Keratinocyte (primary cell): ENCODE measurements around the gene NUDT3.

Source experiments
- CTCF ChIP-seq, 3 experiments: IDR thresholded peaks in 1 of 3; conservative IDR thresholded peaks in 1 of 3; optimal IDR thresholded peaks in 1 of 3; 2 replicates in 2 of 3; 3 replicates in 1 of 3; pipeline versions ENCODE3 to v1.5.1; 2011; ENCODE audit warnings: low read length in 3 of 3, mild to moderate bottlenecking in 3 of 3, moderate library complexity in 2 of 3, control low read depth in 1 of 3, inconsistent platforms in 1 of 3; ENCODE audit not compliant: insufficient read depth in 2 of 3; ENCODE audit errors: extremely low read depth in 1 of 3
- EZH2 ChIP-seq: IDR thresholded peaks from one replicate; pipeline ENCODE4 v1.6.1; 2012; ENCODE audit warnings: inconsistent platforms, mild to moderate bottlenecking, low read length, moderate library complexity

- TF ChIP-seq CTCF (optimal IDR thresholded peaks at IDR 0.05 in 1 of 3, IDR thresholded peaks at IDR 0.05 in 1 of 3, conservative IDR thresholded peaks at IDR 0.05 in 1 of 3; ENCODE audit: extremely low read depth in 1 of 3, insufficient read depth in 2 of 3, low read length in 3 of 3): no peak
- TF ChIP-seq EZH2: no peak
Measured at GRCh38 chr6:34317882-34318498, 74.5 kb downstream of the NUDT3 start.
